ENCODE results near the gene SART3. TPM values are rescaled to one million over a fixed set of nuclear protein-coding genes. Genes with fewer than 3 reads are reported as not detected.

The SART3 gene
- total RNA-seq, 1 donor from 2014 or later, result 34.8 TPM

GRCh38 chr12:108582509-108582908, 21.5 kb upstream of the SART3 start:
- Mint-ChIP-seq H3K27ac (ENCODE audit: unreplicated experiment) (peak overlapping the region; percentile 17), H3K27me3 (ENCODE audit: low read depth) (no peaks in the 10 kb centered on the region), H3K4me3 (ENCODE audit: unreplicated experiment) (no peak overlapping the region), H3K36me3 (ENCODE audit: low read depth) (no peaks in the 10 kb centered on the region), H3K9me3 (ENCODE audit: low read depth) (peaks cover 5% of the 10 kb centered on the region), H3K4me1 (ENCODE audit: low read depth) (peaks cover 58% of the 10 kb centered on the region)
- TF ChIP-seq CTCF (IDR thresholded peaks at IDR 0.05), result no peak
- no peak for DNase-seq (ENCODE audit: low spot score)

GRCh38 chr12:108581311-108582227, 20.6 kb upstream of the SART3 start:
- Mint-ChIP-seq H3K36me3 (ENCODE audit: low read depth) (no peaks in the 10 kb centered on the region), H3K27me3 (ENCODE audit: low read depth) (no peaks in the 10 kb centered on the region), H3K4me3 (ENCODE audit: unreplicated experiment) (no peak overlapping the region), H3K27ac (ENCODE audit: unreplicated experiment) (peak overlapping the region; percentile 83), H3K4me1 (ENCODE audit: low read depth) (peaks cover 67% of the 10 kb centered on the region), H3K9me3 (ENCODE audit: low read depth) (peaks cover 5% of the 10 kb centered on the region)
- TF ChIP-seq CTCF (IDR thresholded peaks at IDR 0.05), result no peak
- no peak for DNase-seq (ENCODE audit: low spot score)

GRCh38 chr12:108580531-108580930, 19.6 kb upstream of the SART3 start:
- peaks cover 77% of the 10 kb centered on the region for H3K4me1 Mint-ChIP-seq (ENCODE audit: low read depth)
- peak overlapping the region; percentile 83 for H3K27ac Mint-ChIP-seq (ENCODE audit: unreplicated experiment)
- H3K4me3 Mint-ChIP-seq (ENCODE audit: unreplicated experiment), result no peak overlapping the region
- H3K9me3 Mint-ChIP-seq (ENCODE audit: low read depth), result peaks cover 5% of the 10 kb centered on the region
- no peaks in the 10 kb centered on the region for H3K27me3 Mint-ChIP-seq (ENCODE audit: low read depth)
- TF ChIP-seq CTCF (IDR thresholded peaks at IDR 0.05), result no peak
- DNase-seq (ENCODE audit: low spot score), result no peak
- H3K36me3 Mint-ChIP-seq (ENCODE audit: low read depth), result no peaks in the 10 kb centered on the region

GRCh38 chr12:108578813-108579212, 17.8 kb upstream of the SART3 start:
- no peak for DNase-seq (ENCODE audit: low spot score)
- Mint-ChIP-seq H3K4me1 (ENCODE audit: low read depth) (peaks cover 69% of the 10 kb centered on the region), H3K27ac (ENCODE audit: unreplicated experiment) (peak overlapping the region; percentile 83), H3K27me3 (ENCODE audit: low read depth) (no peaks in the 10 kb centered on the region), H3K4me3 (ENCODE audit: unreplicated experiment) (no peak overlapping the region), H3K36me3 (ENCODE audit: low read depth) (peaks cover 1% of the 10 kb centered on the region), H3K9me3 (ENCODE audit: low read depth) (peaks cover 5% of the 10 kb centered on the region)
- TF ChIP-seq CTCF (IDR thresholded peaks at IDR 0.05), result no peak

- Mint-ChIP-seq H3K27ac (ENCODE audit: unreplicated experiment) (peak overlapping the region; percentile 83), H3K36me3 (ENCODE audit: low read depth) (peaks cover 1% of the 10 kb centered on the region), H3K4me3 (ENCODE audit: unreplicated experiment) (no peak overlapping the region), H3K9me3 (ENCODE audit: low read depth) (peaks cover 5% of the 10 kb centered on the region), H3K4me1 (ENCODE audit: low read depth) (peaks cover 64% of the 10 kb centered on the region), H3K27me3 (ENCODE audit: low read depth) (no peaks in the 10 kb centered on the region)
- no peak for TF ChIP-seq CTCF (IDR thresholded peaks at IDR 0.05)
- DNase-seq (ENCODE audit: low spot score), result no peak
Observed at GRCh38 chr12:108578264-108578663, 17.3 kb upstream of the SART3 start.

Measured in chondrocyte (in vitro differentiated cells).